Non-pigmented ciliary epithelial cell (primary cell): ENCODE results near the gene GRWD1.

Experiments
- DNase-seq: peaks from one replicate; pipeline ENCODE4 v3.0.0-alpha.2; 2010; ENCODE audit warnings: low read depth

Gene GRWD1

DNA sequence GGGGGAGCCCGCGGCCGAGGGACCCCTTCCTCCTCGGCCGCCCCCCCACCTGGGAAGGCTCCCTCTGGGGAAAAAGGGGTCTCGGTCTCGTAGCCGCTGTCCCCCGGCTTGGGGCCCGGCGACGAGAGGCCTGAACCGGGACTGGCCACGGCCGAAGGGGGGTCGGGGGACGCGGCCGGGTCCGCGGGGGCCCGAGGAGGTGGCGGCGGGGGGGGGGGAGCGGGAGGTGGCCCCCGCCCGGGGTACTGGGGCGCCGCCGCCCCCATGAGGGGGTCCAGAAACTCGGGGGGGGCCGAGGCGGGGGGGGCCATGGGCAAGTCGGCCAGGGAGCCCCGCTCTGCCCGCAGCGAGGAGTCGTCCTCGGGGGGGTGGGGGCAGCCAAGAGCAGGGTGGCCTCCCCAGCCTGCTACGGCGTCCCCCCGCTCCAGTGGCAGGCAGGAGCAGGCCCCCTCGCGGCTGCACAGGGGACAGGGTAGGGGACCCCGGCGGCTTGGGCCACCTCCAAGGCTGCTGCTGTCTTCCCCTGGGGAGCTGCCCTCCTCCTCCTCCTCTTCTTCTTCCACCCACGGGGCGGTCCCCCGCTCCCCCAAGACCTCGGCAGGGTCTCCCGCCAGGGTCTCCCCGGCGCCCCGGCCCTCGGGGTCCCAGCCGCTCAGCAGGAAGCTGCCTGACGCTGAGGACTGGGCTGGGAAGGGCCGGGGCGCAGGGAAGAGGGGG lies 53.0 kb downstream of the GRWD1 start:
- no peak for DNase-seq

DNA sequence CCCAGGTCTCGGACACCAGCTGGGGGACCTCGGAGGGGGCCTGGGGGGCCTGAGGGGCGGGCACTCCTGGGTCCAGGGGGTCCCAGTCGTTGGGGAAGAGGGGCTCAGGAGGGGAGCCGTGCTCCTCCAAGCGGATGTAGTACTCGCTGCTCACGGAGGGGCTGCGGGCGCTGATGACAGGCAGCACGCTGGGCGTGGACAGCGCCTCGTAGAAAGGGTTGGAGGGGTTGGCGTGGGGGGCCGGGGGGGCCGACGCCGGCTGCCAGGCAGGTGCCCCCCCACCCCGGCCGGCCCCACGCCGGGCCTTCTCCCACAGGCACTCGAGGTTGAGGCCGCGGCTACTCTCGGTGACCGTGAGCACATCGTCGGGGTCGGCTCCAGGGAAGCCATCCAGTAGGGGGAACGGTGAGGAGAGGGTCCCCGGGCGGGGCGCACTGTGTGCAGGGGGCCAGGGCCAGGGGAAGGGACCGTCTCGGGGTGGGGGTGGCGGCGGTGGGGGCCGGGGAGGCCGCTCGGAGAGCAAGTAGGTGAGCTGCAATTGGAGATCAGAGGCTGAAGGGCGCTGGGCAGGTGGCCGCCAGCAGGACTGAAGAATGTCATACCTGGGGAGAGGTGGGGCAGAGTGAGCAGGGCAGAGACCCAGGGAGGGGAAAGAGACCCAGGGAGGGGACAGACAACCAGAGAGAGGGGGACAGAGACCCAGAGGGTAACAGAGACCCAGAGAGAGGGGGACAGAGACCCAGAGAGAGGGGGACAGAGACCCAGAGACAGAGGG lies 53.7 kb downstream of the GRWD1 start:
- no peak for DNase-seq

DNA sequence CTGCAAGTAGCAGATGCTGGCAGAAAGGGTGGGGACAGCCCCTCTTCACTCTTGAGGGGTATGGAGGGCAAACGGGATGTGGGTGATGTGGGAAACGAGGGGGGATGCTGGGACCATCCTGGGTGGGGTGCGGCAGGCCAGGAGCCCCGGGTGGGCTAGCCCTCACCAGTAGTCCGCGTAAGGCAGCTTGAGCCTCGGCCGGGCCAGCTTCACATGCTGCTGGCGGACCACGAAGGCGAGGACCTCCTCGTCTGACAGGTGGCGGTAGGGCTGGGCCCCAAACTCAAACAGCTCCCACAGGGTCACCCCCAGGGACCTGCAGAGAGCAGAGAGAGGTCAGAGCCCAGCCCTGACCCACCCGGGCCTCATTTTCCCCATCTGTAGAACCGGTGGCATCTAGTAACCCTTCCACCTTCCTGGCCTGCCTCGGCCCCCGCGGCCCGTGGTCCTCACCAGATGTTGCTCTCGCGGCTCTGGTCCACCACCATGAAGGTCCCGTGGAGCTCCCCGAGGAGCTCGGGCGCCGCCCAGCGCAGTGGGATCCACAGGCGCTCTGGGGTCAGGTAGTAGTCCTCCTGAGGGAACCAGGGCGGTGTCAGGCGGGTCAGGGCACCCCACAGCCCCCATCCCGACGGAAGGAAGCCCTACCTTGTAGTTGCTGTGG lies 55.2 kb downstream of the GRWD1 start:
- no peak for DNase-seq

DNA sequence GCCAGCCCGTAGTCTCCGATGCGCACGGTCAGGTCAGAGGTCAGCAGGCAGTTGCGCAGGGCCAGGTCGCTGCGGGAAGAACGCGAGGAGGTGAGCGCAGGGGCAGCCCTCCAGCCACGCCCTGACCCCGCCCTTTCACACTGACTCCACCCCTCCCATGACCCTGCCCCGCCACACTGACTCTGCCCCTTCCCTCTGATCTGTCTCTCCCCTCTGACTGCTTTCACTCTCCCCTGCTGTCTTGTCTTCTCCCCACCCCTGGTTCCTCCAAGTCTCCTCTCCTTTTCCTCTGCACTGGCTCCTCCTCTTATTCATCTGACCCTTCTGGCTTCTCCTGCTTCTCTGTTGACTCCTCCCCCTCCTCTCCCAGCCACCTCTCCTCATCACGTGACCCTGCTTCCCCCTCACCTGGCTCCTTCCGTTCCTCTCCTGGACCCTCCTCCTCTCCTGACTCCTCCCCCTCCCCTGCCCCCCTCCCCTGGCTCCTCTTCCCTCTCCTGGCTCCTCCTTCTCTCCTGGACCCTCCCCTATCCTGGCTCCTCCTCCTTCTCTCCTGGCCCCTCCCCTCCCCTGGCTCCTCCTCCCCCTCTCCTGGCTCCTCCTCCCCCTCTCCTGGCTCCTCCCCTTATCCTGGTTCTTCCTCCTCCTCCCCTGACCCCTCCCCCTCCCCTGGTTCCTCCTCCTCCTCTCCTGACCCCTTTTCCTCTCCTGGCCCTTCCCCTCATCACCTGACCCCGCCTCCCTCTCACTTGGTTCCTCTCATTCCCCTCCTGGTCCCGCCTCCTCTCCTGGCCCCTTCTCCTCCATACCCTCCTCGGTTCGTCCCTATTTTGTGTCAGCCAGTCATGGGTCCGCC lies 55.9 kb downstream of the GRWD1 start:
- no peak for DNase-seq

DNA sequence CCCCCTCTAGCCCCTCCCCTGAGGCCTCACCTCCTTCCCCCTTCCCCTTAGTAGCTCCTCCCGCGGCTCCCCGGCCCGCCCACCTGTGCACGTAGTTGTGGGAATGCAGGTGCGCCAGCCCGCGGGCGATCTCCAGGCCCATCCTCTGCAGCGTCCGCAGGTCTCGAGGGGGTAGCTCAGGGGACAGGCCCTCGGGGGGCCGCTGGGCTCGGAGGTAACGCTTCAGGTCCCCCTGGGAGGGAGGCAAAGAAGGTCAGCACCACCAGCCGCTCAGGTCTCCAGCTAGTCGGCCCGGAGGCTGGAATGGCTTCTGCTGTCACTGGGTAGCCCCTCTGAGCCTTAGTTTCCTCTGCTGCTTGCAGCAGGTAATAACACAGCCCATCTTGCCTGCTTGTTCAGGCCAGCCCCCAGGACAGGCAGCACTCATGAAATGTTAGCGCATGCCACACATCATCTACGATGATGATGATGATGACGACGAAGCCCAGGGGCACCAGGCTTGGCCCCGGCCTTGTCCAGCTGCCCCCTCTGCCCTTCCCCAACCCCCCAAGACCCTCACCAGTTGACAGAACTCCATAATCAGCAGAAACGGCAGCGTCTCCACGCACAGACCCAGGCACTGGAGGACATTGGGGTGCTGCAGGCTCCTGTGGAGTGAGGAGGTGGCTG lies 56.7 kb downstream of the GRWD1 start:
- no peak for DNase-seq

DNA sequence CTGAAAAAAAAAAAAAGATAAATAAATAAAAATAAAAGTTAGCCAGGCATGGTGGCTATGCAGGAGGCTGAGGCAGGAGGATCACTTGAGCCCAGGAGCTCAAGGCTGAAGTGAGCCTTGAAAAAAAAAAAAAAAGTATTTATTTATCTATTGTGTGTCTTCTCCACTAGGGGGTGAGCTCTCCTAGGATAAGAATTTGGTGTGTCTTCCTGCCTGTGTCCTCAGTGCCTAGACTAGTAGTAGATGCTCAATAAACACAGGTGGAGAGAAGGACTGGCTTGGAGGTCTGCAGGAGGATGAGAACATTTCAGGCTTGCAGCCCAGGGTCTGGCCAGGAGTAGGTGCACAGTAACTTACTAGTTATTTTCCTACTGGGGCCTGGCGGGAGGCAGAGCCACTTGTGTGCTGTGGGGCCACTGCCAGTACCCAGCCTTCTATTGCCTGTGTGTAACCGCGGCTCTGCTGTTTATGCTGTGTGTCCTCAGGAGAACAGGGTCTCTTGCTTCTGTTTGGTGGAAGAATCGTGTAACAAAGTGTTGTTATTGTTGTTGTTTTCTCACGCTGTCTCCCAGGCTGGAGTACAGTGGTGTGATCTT lies 60.5 kb downstream of the GRWD1 start:
- DNase-seq: no peak
